Erythroblast (primary cell): Measurements from ENCODE around the gene KRTAP1-1.

ENCODE experiments used
- GATA1 ChIP-seq: IDR thresholded peaks from 2 replicates; pipeline ENCODE4 v1.6.1; 2011; ENCODE audit warnings: low read depth, mild to moderate bottlenecking, control low read depth, low read length, moderate library complexity
- POLR2A ChIP-seq: IDR thresholded peaks from 2 replicates; pipeline ENCODE4 v1.6.1; 2011; ENCODE audit warnings: mild to moderate bottlenecking, low read length

DNA sequence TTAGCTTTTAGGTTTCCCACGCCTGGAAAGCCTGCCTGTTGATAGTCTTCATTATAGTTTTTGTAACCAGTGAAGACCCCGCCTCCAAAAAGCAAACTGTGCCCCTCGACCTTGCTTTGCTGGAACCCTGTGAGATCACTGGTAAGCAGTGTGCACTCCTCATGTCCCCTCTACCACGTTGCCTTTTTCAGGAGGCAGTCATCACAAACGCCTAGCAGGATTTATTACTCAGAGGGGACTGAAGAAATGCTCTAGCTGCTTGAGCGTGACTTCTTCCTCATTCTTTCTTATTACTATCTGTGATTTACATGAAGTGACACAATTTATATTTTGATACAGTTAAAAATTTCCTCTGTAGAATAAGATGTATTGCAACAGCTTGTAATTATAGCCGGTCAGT lies 25.8 kb downstream of the KRTAP1-1 start:
- no peak for TF ChIP-seq POLR2A
- TF ChIP-seq GATA1: no peak
